GM19023 (cell line): ENCODE measurements around the gene HBG2.
"Not testable (repeated sequence)": the region's sequence is repeated elsewhere in the genome, so short reads cannot be mapped to it uniquely, and the experiment has no call there.

Source experiments
- ATAC-seq: cut with Tn5 transposase; IDR thresholded peaks from one replicate; pipeline ENCODE4 v1.9.1; 2021; ENCODE audit warnings: mild to moderate bottlenecking, moderate library complexity; ENCODE audit not compliant: unreplicated experiment

Gene HBG2

DNA sequence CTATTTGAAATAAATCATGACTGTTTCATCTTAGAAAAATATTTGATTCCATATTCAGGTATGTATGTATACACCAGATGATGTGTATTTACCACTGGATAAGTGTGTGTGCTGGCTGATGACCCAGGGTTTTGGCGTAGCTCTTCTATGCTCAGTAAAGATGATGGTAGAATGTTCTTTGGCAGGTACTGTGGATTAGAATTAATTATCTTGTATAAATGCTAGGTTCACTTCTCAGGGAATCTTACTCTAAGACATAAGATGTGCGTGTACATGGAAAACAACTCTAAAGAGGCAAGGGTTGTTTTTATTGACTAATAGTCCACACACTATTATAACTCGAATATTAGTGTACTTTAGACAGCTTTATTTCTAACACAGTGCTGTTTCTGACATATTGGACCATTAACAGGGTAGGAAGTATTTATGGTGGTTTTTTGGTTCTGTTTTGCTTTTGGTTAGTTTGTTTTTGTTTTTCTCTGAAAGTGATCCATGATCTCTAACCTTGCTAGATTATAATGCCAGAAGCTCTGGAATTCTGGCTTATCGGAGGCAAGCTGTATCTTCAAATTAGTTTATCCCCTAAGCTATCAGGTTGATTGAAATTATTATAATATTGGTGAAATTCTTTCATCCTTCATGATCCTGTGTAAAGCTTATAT lies 3.9 kb downstream of the HBG2 start:
- ATAC-seq = no peak

- ATAC-seq = not testable (repeated sequence)
These were observed 4.7 kb downstream of the HBG2 start, which contains the start of gene HBG1 for GRCh38 chr11:5249807-5250396. TSS of gene HBG1 (minus strand) at chr11:5249857. CDS start at chr11:5249804, 53 bp downstream.

DNA sequence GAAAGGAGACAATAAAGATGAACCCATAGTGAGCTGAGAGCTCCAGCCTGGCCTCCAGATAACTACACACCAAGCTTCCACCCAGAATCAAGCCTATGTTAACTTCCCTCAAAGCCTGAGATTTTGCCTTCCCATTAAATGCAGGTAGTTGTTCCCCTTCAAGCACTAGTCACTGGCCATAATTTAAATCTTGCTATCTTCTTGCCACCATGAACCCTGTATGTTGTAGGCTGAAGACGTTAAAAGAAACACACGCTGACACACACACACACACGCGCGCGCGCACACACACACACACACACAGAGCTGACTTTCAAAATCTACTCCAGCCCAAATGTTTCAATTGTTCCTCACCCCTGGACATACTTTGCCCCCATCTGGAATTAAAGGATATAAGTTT lies 6.1 kb downstream of the HBG2 start:
- ATAC-seq = not testable (repeated sequence)

DNA sequence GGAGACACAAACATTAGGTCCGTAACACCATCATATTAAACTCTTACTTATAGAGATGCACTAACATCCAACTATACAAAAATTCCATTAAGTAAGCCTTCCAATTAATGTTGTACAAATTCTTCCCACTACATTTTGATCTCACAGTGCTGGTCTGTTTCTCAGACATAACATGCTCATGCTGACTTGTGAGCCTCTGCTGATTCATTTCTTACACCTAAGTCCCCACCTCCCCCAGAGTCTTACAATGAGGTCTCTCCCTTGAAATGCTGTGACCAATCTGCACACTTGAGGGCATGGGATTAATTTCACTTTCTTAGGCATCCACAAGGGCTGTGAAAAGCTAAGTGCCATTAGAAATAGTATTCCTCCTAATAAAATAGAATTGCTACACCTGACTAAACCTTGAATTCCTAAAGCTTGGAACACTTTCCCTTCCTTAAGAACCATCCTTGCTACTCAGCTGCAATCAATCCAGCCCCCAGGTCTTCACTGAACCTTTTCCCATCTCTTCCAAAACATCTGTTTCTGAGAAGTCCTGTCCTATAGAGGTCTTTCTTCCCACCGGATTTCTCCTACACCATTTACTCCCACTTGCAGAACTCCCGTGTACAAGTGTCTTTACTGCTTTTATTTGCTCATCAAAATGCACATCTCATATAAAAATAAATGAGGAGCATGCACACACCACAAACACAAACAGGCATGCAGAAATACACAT lies 6.9 kb downstream of the HBG2 start:
- no peak for ATAC-seq

DNA sequence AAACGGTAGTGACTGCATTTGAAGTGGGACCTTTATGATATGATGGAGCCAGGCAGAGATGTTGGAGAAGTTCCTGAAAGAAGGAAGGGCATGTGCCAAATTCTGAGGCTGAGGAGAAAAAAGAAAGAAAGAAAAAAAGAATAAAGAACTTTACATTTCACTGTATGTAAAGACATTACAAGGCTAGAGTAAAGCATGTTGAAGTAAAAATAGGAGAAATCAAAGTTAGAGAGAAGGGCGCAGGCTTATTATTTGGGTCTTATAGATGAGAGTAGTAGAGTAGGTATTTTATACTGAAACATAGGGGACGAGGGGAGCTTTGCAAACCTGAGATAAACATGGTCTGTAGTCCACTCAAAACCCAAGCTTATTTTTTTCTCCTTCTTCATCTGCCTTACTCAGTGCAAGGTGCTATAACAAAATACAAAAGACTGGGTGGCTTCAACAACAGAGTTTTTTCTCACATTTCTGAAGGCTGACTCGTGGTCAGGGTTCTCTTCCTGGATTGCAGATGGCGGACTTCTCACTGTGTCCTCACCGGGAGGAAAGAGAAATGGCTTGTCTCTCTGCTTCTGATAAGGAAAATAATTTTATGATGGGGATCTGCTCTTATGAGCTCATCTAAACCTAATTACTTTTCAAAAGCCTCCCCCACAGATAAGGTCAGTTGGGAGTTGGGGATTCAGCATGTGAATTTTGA lies 7.7 kb downstream of the HBG2 start:
- no peak for ATAC-seq

DNA sequence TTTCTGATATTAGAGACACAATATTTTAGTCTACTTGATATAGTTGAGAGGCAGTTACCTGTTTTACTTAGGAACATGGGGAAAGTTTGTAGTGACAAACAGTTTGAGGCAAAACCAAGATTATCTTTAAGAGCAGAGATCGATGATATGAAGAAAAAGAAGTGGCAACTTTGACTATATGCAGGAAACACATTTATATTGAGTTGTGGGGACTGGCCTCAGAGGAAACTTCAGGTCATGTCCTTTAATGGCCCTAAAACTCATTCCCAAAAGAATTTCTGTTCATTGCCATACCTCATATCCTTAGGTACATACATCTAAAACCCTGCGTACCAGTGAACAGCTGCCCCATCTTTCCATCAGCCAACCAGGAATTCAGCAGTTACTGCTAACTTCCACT lies 9.4 kb downstream of the HBG2 start:
- ATAC-seq = no peak

DNA sequence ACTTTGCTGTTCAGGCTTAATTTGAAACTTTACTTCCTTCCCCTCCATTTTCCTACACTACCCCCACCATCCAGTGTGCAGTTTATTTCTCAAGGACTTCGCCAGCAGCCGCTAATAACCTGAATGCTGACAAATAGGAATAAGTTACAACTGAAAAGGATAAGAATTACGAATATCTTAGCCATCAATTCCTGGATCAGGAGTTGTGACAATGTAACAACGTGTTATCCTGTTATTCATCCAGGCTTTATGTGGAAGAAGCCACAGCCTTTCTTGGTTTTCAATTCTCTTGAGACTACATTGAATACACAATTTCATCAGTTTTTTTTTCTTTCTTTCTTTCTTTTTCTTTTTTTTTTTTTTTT lies 10.8 kb downstream of the HBG2 start:
- ATAC-seq = no peak

GRCh38 chr11:5242933-5243815 lies 11.4 kb downstream of the HBG2 start:
- ATAC-seq = peak; percentile 55

- ATAC-seq = no peak
These were observed 12.4 kb downstream of the HBG2 start for GRCh38 chr11:5242208-5242607.

DNA sequence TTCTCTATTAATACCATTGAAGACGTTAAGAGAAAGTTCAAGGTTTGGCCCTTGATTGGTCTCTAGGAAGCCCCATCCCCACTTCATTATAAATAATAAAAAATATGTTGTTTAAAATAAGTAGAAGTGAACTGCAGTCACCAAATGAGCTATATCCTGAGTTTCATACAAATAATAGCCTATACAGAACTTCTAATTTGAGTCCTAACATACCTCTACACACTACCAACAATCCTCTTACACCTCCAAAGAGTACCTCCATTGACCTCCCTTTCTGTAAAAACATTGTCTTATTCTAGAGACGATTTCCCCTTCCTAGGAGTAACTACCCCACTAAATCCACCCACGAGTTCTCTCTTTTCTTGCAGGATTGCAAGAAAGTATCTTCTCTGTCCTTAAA lies 13.1 kb downstream of the HBG2 start:
- ATAC-seq = no peak

DNA sequence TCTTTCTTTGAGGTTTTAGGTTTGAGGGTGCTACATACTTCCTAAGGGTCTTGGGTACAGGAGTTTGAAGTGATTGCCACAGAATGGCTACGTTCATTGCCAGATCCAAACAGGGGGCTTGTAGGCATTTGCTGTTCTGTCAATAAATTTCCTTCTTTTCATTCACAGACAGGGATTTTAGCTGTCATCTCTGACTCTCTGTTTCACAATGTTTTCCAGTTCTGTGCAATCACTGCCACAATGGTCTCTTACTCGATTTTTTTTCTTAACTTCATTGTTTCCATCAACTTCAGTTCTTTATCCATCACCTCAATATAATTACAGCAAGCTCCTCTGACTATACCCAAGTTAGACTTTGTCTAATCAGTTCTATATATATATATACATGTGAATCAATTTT lies 14.1 kb downstream of the HBG2 start:
- ATAC-seq = no peak

- ATAC-seq = no peak
These were observed 14.5 kb downstream of the HBG2 start for GRCh38 chr11:5240056-5240455.

DNA sequence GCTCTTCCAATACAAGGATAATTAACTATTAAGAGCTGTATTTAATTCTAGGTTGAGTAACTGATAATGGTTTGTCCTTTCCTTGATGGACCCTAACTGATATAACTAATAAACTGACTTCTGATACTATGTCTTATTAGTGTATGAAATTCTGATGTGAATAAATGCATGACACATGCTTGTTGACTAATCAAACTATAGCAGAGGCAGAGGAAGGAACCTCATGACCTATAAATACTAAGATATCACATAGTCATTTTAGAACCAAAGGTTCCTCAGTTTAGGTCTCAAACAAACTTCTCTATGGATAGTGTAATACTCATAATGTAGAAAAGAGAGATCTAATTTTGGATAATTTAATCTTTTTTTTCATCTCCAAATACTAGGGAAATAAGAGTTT lies 15.5 kb downstream of the HBG2 start:
- no peak for ATAC-seq

GRCh38 chr11:5238486-5238885 lies 16.1 kb downstream of the HBG2 start:
- no peak for ATAC-seq

GRCh38 chr11:5237420-5237819 lies 17.2 kb downstream of the HBG2 start:
- ATAC-seq = no peak

DNA sequence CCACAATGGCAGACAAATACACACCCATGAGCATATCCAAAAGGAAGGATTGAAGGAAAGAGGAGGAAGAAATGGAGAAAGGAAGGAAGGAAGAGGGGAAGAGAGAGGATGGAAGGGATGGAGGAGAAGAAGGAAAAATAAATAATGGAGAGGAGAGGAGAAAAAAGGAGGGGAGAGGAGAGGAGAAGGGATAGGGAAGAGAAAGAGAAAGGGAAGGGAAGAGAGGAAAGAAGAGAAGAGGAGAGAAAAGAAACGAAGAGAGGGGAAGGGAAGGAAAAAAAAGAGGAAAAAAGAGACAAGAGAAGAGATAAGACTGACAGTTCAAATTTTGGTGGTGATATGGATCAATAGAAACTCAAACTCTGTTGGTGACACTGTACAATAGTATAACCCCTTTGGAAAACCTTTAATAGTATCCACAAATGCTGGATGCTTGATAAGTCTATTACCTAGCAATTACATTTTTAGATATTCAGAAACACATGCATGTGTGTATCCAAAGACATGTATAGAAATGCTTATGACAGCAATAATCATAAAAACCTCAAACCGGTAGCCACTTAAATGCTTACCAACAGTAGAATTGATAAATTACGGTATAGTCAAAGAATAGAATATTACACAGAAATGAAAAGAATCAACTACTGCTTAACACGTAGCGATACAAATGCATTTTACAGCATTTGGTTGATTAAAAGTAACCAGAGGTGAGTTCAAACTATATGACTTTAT lies 19.1 kb downstream of the HBG2 start:
- no peak for ATAC-seq

GRCh38 chr11:5234381-5234834 lies 20.2 kb downstream of the HBG2 start, which contains the start of gene HBD:
TSS of gene HBD (minus strand) at chr11:5234483. CDS start at chr11:5234433, 50 bp downstream.
- peak; percentile 58 for ATAC-seq

DNA sequence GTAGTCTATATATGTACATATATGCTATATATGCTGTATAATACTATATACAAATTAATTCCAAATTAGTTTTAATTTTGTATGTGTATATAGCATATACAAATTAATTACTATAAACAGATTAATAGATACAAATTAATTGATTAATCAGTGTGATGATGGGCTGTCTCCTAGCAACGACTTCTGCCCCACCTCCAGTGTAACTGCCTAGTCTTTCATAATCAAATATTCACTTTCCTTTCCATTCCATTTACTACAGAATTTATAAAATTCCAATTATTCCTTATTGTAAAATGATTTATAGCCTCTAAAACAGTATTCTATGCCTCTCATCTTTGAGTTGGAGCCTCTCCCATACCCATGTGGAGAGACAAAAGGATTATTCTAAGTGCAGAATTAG lies 21.3 kb downstream of the HBG2 start:
- ATAC-seq = no peak

- ATAC-seq = no peak
These were observed 21.8 kb downstream of the HBG2 start for GRCh38 chr11:5232821-5233220.

GRCh38 chr11:5232176-5232575 lies 22.4 kb downstream of the HBG2 start:
- no peak for ATAC-seq
